Endothelial cell of umbilical vein (primary cell): Measurements from ENCODE around the gene ATP6V1G1. TPM values are rescaled to one million over a fixed set of nuclear protein-coding genes. Genes with fewer than 3 reads are reported as not detected.

ENCODE experiments used
- BruUV-seq: library from RNA; stranded (reverse); fragments of 400-500 nt; replicated peaks from 2 replicates; lab custom pipeline; 2021; lab: Mats Ljungman, UMichigan
- CTCF ChIA-PET: fragments of 300-600, 350-600 bp; sonication (Branson Sonifier 250); formaldehyde crosslinking; loops from one replicate; lab custom pipeline; 2021; ENCODE audit warnings: antibody characterized with exemption, inconsistent platforms; lab: Charles Lee
- POLR2A ChIA-PET: fragments of 300-600, 350-600 bp; sonication (Branson Sonifier 250); formaldehyde crosslinking; loops from one replicate; lab custom pipeline; 2021; ENCODE audit warnings: antibody characterized with exemption, inconsistent platforms; lab: Charles Lee
- DNase-seq: peaks from one replicate; pipeline ENCODE4 v3.0.0-alpha.2; 2011; ENCODE audit warnings: low read depth, low spot score
- FAIRE-seq: peaks from 2 replicates; lab custom pipeline; 2011; peaks lifted over from hg19 to GRCh38; lab: Jason Lieb, UNC
- H2AFZ ChIP-seq: 2 replicates; pipeline ENCODE4 v1.6.0; 2012; ENCODE audit warnings: low read depth, low read length, control low read depth, inconsistent platforms
- H3K27ac ChIP-seq: 2 replicates; pipeline ENCODE4 v1.5.1; 2011; ENCODE audit warnings: low read depth, mild to moderate bottlenecking, control low read depth, low read length, moderate library complexity; ENCODE audit not compliant: insufficient read depth
- H3K27me3 ChIP-seq, 2 experiments: 2 replicates each; pipeline versions ENCODE4 v1.6.0 to v1.6.1; 2011; ENCODE audit warnings: low read length in 2 of 2, mixed read lengths in 1 of 2; ENCODE audit not compliant: control insufficient read depth in 2 of 2, insufficient read depth in 2 of 2
- H3K36me3 ChIP-seq, 2 experiments: 2 replicates in 1 of 2; 3 replicates in 1 of 2; pipeline ENCODE4 v1.5.1; 2011; ENCODE audit warnings: low read length in 2 of 2, mild to moderate bottlenecking in 1 of 2, moderate library complexity in 1 of 2; ENCODE audit not compliant: control insufficient read depth in 2 of 2, insufficient read depth in 2 of 2; ENCODE audit errors: extremely low read depth in 1 of 2
- H3K4me1 ChIP-seq: 3 replicates; pipeline ENCODE4 v1.5.1; 2011; ENCODE audit warnings: mild to moderate bottlenecking, low read length; ENCODE audit not compliant: control insufficient read depth, insufficient read depth; ENCODE audit errors: extremely low read depth
- H3K4me2 ChIP-seq: 2 replicates; pipeline ENCODE4 v1.6.1; 2011; ENCODE audit warnings: low read length, control low read depth, mixed read lengths; ENCODE audit not compliant: insufficient read depth
- H3K4me3 ChIP-seq, 3 experiments: fragments of 200-600 bp in 1 of 3; sonication (generic), shearing (Covaris generic) in 1 of 3; replicated peaks in 1 of 3; 2 replicates each; pipeline ENCODE4 v1.5.1; 2011 to 2016; ENCODE audit warnings: control low read depth in 3 of 3, low read length in 3 of 3, mild to moderate bottlenecking in 2 of 3, inconsistent platforms in 1 of 3, low read depth in 1 of 3, moderate library complexity in 1 of 3; ENCODE audit not compliant: insufficient read depth in 1 of 3
- H3K79me2 ChIP-seq: 2 replicates; pipeline ENCODE4 v1.6.0; 2012; ENCODE audit warnings: low read length, inconsistent platforms; ENCODE audit not compliant: control insufficient read depth, insufficient read depth
- H3K9ac ChIP-seq: replicated peaks from 2 replicates; pipeline ENCODE3; 2011; ENCODE audit warnings: low read length, control low read depth; ENCODE audit not compliant: insufficient read depth; ENCODE audit errors: extremely low read depth
- H3K9me1 ChIP-seq: replicated peaks from 3 replicates; pipeline ENCODE4 v1.6.0; 2011; ENCODE audit warnings: mild to moderate bottlenecking, low read length; ENCODE audit not compliant: control insufficient read depth, insufficient read depth; ENCODE audit errors: extremely low read depth
- H3K9me3 ChIP-seq: replicated peaks from 2 replicates; pipeline ENCODE4 v1.5.1; 2012; ENCODE audit warnings: low read length, inconsistent platforms; ENCODE audit not compliant: control insufficient read depth, insufficient read depth
- H4K20me1 ChIP-seq: replicated peaks from 2 replicates; pipeline ENCODE3; 2011; ENCODE audit warnings: mild to moderate bottlenecking, low read length; ENCODE audit not compliant: control insufficient read depth, insufficient read depth; ENCODE audit errors: extremely low read depth
- EZH2 ChIP-seq: IDR thresholded peaks from 2 replicates; pipeline ENCODE4 v1.6.1; 2012; ENCODE audit warnings: borderline replicate concordance, low read depth, mild to moderate bottlenecking, moderate library complexity, low read length, inconsistent platforms; ENCODE audit not compliant: severe bottlenecking
- FOS ChIP-seq: IDR thresholded peaks from 2 replicates; pipeline ENCODE4 v1.6.1; 2011; ENCODE audit warnings: mild to moderate bottlenecking, low read length, moderate library complexity, borderline replicate concordance; ENCODE audit not compliant: insufficient read depth
- GATA2 ChIP-seq: IDR thresholded peaks from 2 replicates; pipeline ENCODE4 v1.7.0; 2011; ENCODE audit warnings: low read depth, mild to moderate bottlenecking, moderate library complexity, mixed read lengths, low read length; ENCODE audit not compliant: insufficient read length, insufficient read depth
- JUN ChIP-seq: IDR thresholded peaks from 2 replicates; pipeline ENCODE4 v1.6.1; 2011; ENCODE audit warnings: borderline replicate concordance, low read depth; ENCODE audit not compliant: insufficient read length, insufficient read depth
- MAX ChIP-seq: IDR thresholded peaks from 2 replicates; pipeline ENCODE4 v1.6.1; 2011; ENCODE audit not compliant: insufficient read depth, insufficient read length
- dilution Hi-C: fragments of 300-500 bp; cut with MboI; formaldehyde crosslinking; loops from one replicate; pipeline ENCODE4 v1.15.0; 2019; ENCODE audit warnings: low sequenced_read_pairs; ENCODE audit not compliant: extremely low pct_ligation_motif_present
- intact Hi-C: fragments of 100-400 bp; cut with micrococcal nuclease; formaldehyde crosslinking; loops from one replicate; pipeline ENCODE4 v1.10.0; 2022
- polyA plus RNA-seq, 4 experiments: library from polyadenylated mRNA; depleted of rRNA in 3 of 4; stranded (reverse) in 3 of 4; unstranded in 1 of 4; fragments of >200 nt; gene quantifications; 2 replicates each; pipeline versions ENCODE4 v1.2.1 to v1.2.3, GENCODE V29; 2011 to 2012; ENCODE audit warnings: missing spikeins in 1 of 4
- total RNA-seq: library from RNA; stranded (reverse); gene quantifications from 2 replicates; pipeline ENCODE4 v1.2.3, GENCODE V29; 2021
- TF ChIP-seq, protein P1 (sequence below), 2 donors: IDR thresholded peaks; 1 replicate in 1 of 2; 2 replicates in 1 of 2; pipeline ENCODE4 v1.5.1; 2011; ENCODE audit warnings: low read length in 2 of 2, mild to moderate bottlenecking in 2 of 2, moderate library complexity in 2 of 2, control low read depth in 1 of 2, inconsistent platforms in 1 of 2, low read depth in 1 of 2; ENCODE audit not compliant: insufficient read depth in 1 of 2; ENCODE audit errors: extremely low read depth in 1 of 2

Gene ATP6V1G1
- total and polyA plus RNA-seq, 2 donors (not counting 3 experiments of a cell fraction or from before 2014, with no cell fraction given) = 78.9 to 96.9 TPM

GRCh38 chr9:114626415-114627020 is 38.9 kb downstream of the ATP6V1G1 start:
- no peak for TF ChIP-seq GATA2
- TF ChIP-seq FOS = no peak
- no peak for TF ChIP-seq EZH2
- no peak for TF ChIP-seq JUN
- TF ChIP-seq, protein P1, sequence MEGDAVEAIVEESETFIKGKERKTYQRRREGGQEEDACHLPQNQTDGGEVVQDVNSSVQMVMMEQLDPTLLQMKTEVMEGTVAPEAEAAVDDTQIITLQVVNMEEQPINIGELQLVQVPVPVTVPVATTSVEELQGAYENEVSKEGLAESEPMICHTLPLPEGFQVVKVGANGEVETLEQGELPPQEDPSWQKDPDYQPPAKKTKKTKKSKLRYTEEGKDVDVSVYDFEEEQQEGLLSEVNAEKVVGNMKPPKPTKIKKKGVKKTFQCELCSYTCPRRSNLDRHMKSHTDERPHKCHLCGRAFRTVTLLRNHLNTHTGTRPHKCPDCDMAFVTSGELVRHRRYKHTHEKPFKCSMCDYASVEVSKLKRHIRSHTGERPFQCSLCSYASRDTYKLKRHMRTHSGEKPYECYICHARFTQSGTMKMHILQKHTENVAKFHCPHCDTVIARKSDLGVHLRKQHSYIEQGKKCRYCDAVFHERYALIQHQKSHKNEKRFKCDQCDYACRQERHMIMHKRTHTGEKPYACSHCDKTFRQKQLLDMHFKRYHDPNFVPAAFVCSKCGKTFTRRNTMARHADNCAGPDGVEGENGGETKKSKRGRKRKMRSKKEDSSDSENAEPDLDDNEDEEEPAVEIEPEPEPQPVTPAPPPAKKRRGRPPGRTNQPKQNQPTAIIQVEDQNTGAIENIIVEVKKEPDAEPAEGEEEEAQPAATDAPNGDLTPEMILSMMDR (IDR thresholded peaks at IDR 0.05; ENCODE audit: extremely low read depth in 1 of 2, insufficient read depth in 1 of 2, low read depth in 1 of 2, low read length in 2 of 2) = no peak
- TF ChIP-seq MAX = no peak
- CTCF ChIA-PET = interaction anchor here (1.1 kb wide), 1 partner anchor 27 kb away, joined by 3 read pairs; no protein-coding TSS in a partner anchor

More at GRCh38 chr9:114626415-114627020, 38.9 kb downstream of the ATP6V1G1 start:
- dilution Hi-C loops = no loop called here
- no peak overlapping the region for H3K4me2 ChIP-seq
- no TSS peak for BruUV-seq
- DNase-seq (no peak), FAIRE-seq (no peak)
- H3K27me3 ChIP-seq = no peaks in the 10 kb centered on the region
- H3K79me2 ChIP-seq = no peaks in the 10 kb centered on the region
- peaks cover 0 to 3% of the 10 kb centered on the region in 2 experiments for H3K36me3 ChIP-seq
- no peaks in the 10 kb centered on the region for H4K20me1 ChIP-seq
- intact Hi-C loops = no loop called here
- no peak overlapping the region for H2AFZ ChIP-seq
- no peaks in the 10 kb centered on the region for H3K9me3 ChIP-seq
- POLR2A ChIA-PET = no interaction called here
- H3K9ac ChIP-seq = no peak overlapping the region
- H3K27ac ChIP-seq = no peak overlapping the region
- H3K9me1 ChIP-seq = no peaks in the 10 kb centered on the region
- no peak overlapping the region for H3K4me3 ChIP-seq
- peaks cover 10% of the 10 kb centered on the region for H3K4me1 ChIP-seq
